Measurements from ENCODE around the gene KLHL22.

Gene KLHL22

DNA sequence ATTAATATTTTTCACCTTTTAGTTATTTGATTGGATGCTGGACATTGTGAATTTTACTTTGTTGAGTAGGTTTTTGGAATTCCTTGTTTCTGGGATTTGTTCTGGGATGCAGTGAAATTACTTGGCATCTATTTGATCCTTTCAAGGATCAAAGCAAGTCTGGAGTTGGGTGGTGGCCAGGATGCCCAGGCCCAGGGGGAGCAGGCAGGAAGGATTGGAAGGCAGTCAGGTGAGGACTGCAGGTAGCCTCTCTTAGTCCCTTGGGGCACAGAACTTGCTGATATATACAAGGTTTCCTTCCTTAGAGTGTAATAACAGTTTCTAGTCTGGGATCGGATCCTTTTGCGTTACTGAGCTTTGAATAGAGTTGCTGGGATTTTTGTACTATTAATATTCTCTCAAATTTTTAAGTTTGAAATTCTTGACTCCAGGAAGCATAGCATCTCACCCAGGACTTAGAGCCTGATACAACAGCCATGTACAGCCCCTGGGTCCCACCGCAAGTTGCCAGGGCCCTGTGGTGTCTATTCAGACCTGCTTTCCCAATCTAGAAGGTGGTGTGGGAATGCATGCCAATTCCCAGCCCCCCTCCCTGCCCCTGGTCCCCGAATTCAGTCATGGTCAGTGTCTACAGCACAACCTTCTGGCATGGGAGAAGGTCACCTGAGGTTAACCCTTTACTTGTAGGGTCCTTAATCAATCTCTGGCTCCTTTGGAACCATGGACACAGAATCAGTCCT lies 95.6 kb downstream of the KLHL22 start:
- ATAC-seq, result no peak
- TF ChIP-seq TCF4 (CRISPR knock-in tag; IDR thresholded peaks at IDR 0.05; ENCODE audit: borderline replicate concordance), result no peak
- TF ChIP-seq ZNF8 (CRISPR knock-in tag; IDR thresholded peaks at IDR 0.05), result no peak
- no peak for TF ChIP-seq BACH2 (CRISPR knock-in tag; IDR thresholded peaks at IDR 0.05; ENCODE audit: borderline replicate concordance)
- TF ChIP-seq ESRRG (CRISPR knock-in tag; IDR thresholded peaks at IDR 0.05), result no peak
- no peak for TF ChIP-seq PPARA (CRISPR knock-in tag; IDR thresholded peaks at IDR 0.05; ENCODE audit: borderline replicate concordance)

DNA sequence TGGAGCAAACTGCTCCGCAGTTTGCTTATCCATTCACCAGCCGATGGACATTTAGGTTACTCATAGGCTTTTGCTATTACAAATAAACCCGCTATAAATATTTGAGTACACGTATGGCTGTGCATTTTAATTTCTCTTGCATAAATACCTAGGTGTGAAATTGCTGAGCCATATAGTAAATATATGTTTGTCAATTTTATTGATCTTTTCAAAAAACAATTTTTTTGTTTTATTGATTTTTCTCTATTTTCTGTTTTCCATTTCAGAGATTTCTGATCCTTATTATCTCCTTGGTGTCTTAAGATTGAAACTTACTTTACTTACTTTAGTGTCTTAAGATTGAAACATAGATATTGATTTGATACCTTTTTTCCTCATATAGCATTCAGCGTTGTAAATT lies 97.2 kb downstream of the KLHL22 start:
- ATAC-seq, result no peak
- TF ChIP-seq GLIS3 (CRISPR knock-in tag; IDR thresholded peaks at IDR 0.05) (no peak), ESRRG (CRISPR knock-in tag; IDR thresholded peaks at IDR 0.05) (no peak), ZNF8 (CRISPR knock-in tag; IDR thresholded peaks at IDR 0.05) (no peak), ZC3H10 (CRISPR knock-in tag; IDR thresholded peaks at IDR 0.05) (no peak), ZNF70 (CRISPR knock-in tag; IDR thresholded peaks at IDR 0.05) (no peak), PPARA (CRISPR knock-in tag; IDR thresholded peaks at IDR 0.05; ENCODE audit: borderline replicate concordance) (no peak)
- TF ChIP-seq, protein P1, sequence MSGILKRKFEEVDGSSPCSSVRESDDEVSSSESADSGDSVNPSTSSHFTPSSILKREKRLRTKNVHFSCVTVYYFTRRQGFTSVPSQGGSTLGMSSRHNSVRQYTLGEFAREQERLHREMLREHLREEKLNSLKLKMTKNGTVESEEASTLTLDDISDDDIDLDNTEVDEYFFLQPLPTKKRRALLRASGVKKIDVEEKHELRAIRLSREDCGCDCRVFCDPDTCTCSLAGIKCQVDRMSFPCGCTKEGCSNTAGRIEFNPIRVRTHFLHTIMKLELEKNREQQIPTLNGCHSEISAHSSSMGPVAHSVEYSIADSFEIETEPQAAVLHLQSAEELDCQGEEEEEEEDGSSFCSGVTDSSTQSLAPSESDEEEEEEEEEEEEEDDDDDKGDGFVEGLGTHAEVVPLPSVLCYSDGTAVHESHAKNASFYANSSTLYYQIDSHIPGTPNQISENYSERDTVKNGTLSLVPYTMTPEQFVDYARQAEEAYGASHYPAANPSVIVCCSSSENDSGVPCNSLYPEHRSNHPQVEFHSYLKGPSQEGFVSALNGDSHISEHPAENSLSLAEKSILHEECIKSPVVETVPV (CRISPR knock-in tag; IDR thresholded peaks at IDR 0.05), result no peak

DNA sequence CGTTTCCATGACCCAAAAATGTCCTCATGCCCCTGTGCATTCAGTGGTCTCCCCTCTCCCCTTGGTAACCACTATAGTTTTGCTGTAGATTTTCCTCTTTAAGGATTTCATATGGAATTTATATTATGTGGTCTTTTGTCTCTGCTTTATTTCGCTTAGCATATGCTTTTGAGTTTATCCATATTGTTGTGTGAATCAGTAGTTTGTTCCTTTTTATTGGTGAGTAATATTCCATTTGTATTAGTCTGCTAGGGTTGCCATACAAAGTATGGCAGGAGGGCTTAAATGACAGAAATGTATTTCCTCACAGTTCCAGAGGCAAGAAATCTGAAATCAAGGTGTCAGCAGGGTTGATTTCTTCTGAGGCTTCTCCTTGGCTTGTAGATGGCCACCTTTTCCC lies 98.1 kb downstream of the KLHL22 start:
- TF ChIP-seq, protein P2, sequence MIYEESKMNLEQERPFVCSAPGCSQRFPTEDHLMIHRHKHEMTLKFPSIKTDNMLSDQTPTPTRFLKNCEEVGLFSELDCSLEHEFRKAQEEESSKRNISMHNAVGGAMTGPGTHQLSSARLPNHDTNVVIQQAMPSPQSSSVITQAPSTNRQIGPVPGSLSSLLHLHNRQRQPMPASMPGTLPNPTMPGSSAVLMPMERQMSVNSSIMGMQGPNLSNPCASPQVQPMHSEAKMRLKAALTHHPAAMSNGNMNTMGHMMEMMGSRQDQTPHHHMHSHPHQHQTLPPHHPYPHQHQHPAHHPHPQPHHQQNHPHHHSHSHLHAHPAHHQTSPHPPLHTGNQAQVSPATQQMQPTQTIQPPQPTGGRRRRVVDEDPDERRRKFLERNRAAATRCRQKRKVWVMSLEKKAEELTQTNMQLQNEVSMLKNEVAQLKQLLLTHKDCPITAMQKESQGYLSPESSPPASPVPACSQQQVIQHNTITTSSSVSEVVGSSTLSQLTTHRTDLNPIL (CRISPR knock-in tag; IDR thresholded peaks at IDR 0.05; ENCODE audit: low read depth), result no peak
- TF ChIP-seq OSR1 (CRISPR knock-in tag; IDR thresholded peaks at IDR 0.05), result no peak
- TF ChIP-seq ISL1 (CRISPR knock-in tag; IDR thresholded peaks at IDR 0.05), result no peak
- no peak for TF ChIP-seq TCF4 (CRISPR knock-in tag; IDR thresholded peaks at IDR 0.05; ENCODE audit: borderline replicate concordance)
- no peak for TF ChIP-seq ZFP30 (CRISPR knock-in tag; IDR thresholded peaks at IDR 0.05)
- TF ChIP-seq, protein P1 (CRISPR knock-in tag; IDR thresholded peaks at IDR 0.05), result no peak
- no peak for ATAC-seq

DNA sequence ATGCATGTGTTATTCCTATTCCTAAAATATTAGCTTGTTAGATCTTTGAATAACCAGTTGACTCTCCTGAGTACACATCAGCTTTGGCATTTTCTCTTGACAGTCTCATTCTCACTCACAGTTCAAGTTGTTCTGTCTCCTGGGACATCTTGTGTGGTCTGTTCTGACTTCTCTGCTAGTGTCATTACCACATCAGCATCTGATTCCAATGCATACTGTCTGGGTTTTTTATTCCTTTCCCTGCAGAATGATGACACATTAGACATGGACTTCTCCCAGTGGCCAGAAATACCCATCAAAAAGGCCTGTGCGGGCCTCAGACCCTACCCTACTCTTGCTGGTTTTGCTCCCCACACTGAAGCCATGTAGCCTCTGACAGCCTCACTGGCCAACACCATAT lies 99.0 kb downstream of the KLHL22 start:
- no peak for ATAC-seq
- TF ChIP-seq, protein P3, sequence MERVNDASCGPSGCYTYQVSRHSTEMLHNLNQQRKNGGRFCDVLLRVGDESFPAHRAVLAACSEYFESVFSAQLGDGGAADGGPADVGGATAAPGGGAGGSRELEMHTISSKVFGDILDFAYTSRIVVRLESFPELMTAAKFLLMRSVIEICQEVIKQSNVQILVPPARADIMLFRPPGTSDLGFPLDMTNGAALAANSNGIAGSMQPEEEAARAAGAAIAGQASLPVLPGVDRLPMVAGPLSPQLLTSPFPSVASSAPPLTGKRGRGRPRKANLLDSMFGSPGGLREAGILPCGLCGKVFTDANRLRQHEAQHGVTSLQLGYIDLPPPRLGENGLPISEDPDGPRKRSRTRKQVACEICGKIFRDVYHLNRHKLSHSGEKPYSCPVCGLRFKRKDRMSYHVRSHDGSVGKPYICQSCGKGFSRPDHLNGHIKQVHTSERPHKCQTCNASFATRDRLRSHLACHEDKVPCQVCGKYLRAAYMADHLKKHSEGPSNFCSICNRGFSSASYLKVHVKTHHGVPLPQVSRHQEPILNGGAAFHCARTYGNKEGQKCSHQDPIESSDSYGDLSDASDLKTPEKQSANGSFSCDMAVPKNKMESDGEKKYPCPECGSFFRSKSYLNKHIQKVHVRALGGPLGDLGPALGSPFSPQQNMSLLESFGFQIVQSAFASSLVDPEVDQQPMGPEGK (CRISPR knock-in tag; IDR thresholded peaks at IDR 0.05; ENCODE audit: borderline replicate concordance), result no peak
- TF ChIP-seq GLIS3 (CRISPR knock-in tag; IDR thresholded peaks at IDR 0.05) (no peak), ZNF8 (CRISPR knock-in tag; IDR thresholded peaks at IDR 0.05) (no peak), ESRRG (CRISPR knock-in tag; IDR thresholded peaks at IDR 0.05) (no peak), TCF4 (CRISPR knock-in tag; IDR thresholded peaks at IDR 0.05; ENCODE audit: borderline replicate concordance) (no peak), ZFP30 (CRISPR knock-in tag; IDR thresholded peaks at IDR 0.05) (no peak), PPARA (CRISPR knock-in tag; IDR thresholded peaks at IDR 0.05; ENCODE audit: borderline replicate concordance) (no peak), ZC3H10 (CRISPR knock-in tag; IDR thresholded peaks at IDR 0.05) (no peak), BACH2 (CRISPR knock-in tag; IDR thresholded peaks at IDR 0.05; ENCODE audit: borderline replicate concordance) (no peak), CSDC2 (CRISPR knock-in tag; IDR thresholded peaks at IDR 0.05) (no peak), ZNF565 (CRISPR knock-in tag; conservative IDR thresholded peaks at IDR 0.05; ENCODE audit: low read depth) (no peak), ZNF70 (CRISPR knock-in tag; IDR thresholded peaks at IDR 0.05) (no peak), ISL1 (CRISPR knock-in tag; IDR thresholded peaks at IDR 0.05) (no peak), ZFP3 (CRISPR knock-in tag; IDR thresholded peaks at IDR 0.05) (no peak), SNAI2 (CRISPR knock-in tag; IDR thresholded peaks at IDR 0.05) (no peak)
- TF ChIP-seq, protein P4, sequence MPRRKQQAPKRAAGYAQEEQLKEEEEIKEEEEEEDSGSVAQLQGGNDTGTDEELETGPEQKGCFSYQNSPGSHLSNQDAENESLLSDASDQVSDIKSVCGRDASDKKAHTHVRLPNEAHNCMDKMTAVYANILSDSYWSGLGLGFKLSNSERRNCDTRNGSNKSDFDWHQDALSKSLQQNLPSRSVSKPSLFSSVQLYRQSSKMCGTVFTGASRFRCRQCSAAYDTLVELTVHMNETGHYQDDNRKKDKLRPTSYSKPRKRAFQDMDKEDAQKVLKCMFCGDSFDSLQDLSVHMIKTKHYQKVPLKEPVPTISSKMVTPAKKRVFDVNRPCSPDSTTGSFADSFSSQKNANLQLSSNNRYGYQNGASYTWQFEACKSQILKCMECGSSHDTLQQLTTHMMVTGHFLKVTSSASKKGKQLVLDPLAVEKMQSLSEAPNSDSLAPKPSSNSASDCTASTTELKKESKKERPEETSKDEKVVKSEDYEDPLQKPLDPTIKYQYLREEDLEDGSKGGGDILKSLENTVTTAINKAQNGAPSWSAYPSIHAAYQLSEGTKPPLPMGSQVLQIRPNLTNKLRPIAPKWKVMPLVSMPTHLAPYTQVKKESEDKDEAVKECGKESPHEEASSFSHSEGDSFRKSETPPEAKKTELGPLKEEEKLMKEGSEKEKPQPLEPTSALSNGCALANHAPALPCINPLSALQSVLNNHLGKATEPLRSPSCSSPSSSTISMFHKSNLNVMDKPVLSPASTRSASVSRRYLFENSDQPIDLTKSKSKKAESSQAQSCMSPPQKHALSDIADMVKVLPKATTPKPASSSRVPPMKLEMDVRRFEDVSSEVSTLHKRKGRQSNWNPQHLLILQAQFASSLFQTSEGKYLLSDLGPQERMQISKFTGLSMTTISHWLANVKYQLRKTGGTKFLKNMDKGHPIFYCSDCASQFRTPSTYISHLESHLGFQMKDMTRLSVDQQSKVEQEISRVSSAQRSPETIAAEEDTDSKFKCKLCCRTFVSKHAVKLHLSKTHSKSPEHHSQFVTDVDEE (CRISPR knock-in tag; IDR thresholded peaks at IDR 0.05), result no peak
- TF ChIP-seq, protein P2 (CRISPR knock-in tag; IDR thresholded peaks at IDR 0.05; ENCODE audit: low read depth), result no peak
- TF ChIP-seq, protein P1 (CRISPR knock-in tag; IDR thresholded peaks at IDR 0.05), result no peak
- TF ChIP-seq, protein P5, sequence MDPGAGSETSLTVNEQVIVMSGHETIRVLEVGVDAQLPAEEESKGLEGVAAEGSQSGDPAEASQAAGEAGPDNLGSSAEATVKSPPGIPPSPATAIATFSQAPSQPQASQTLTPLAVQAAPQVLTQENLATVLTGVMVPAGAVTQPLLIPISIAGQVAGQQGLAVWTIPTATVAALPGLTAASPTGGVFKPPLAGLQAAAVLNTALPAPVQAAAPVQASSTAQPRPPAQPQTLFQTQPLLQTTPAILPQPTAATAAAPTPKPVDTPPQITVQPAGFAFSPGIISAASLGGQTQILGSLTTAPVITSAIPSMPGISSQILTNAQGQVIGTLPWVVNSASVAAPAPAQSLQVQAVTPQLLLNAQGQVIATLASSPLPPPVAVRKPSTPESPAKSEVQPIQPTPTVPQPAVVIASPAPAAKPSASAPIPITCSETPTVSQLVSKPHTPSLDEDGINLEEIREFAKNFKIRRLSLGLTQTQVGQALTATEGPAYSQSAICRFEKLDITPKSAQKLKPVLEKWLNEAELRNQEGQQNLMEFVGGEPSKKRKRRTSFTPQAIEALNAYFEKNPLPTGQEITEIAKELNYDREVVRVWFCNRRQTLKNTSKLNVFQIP (CRISPR knock-in tag; IDR thresholded peaks at IDR 0.05; ENCODE audit: borderline replicate concordance, low read depth), result no peak
